Astrocyte of the spinal cord (primary cell): ENCODE results near the gene CCNB1IP1.

ENCODE experiments used
- DNase-seq: peaks from one replicate; pipeline ENCODE4 v3.0.0; 2011; ENCODE audit warnings: low read depth, low spot score
- H3K4me3 ChIP-seq: 2 replicates; pipeline ENCODE4 v1.5.1; 2011; ENCODE audit warnings: low read depth, mild to moderate bottlenecking, low read length, moderate library complexity
- in situ Hi-C: cut with HindIII; loops from 2 replicates; pipeline ENCODE4 v1.10.0; 2017; ENCODE audit warnings: low sequenced_read_pairs
- TF ChIP-seq, protein P1 (sequence below): IDR thresholded peaks from 2 replicates; pipeline ENCODE4 v1.5.1; 2012; ENCODE audit warnings: low read depth, mild to moderate bottlenecking, low read length, inconsistent platforms

CCNB1IP1 gene

GRCh38 chr14:20350282-20350681, 17.2 kb upstream of the CCNB1IP1 start:
- DNase-seq = no peak
- no peak overlapping the region for H3K4me3 ChIP-seq
- TF ChIP-seq, protein P1, sequence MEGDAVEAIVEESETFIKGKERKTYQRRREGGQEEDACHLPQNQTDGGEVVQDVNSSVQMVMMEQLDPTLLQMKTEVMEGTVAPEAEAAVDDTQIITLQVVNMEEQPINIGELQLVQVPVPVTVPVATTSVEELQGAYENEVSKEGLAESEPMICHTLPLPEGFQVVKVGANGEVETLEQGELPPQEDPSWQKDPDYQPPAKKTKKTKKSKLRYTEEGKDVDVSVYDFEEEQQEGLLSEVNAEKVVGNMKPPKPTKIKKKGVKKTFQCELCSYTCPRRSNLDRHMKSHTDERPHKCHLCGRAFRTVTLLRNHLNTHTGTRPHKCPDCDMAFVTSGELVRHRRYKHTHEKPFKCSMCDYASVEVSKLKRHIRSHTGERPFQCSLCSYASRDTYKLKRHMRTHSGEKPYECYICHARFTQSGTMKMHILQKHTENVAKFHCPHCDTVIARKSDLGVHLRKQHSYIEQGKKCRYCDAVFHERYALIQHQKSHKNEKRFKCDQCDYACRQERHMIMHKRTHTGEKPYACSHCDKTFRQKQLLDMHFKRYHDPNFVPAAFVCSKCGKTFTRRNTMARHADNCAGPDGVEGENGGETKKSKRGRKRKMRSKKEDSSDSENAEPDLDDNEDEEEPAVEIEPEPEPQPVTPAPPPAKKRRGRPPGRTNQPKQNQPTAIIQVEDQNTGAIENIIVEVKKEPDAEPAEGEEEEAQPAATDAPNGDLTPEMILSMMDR = no peak
- in situ Hi-C loops = no loop called here

GRCh38 chr14:20347747-20348146, 14.7 kb upstream of the CCNB1IP1 start:
- no peak overlapping the region for H3K4me3 ChIP-seq
- TF ChIP-seq, protein P1 = no peak
- in situ Hi-C loops = no loop called here
- no peak for DNase-seq

- in situ Hi-C loops = no loop called here
- TF ChIP-seq, protein P1 = no peak
- no peak overlapping the region for H3K4me3 ChIP-seq
- DNase-seq = no peak
Measured at GRCh38 chr14:20346713-20347112, 13.6 kb upstream of the CCNB1IP1 start.

DNA sequence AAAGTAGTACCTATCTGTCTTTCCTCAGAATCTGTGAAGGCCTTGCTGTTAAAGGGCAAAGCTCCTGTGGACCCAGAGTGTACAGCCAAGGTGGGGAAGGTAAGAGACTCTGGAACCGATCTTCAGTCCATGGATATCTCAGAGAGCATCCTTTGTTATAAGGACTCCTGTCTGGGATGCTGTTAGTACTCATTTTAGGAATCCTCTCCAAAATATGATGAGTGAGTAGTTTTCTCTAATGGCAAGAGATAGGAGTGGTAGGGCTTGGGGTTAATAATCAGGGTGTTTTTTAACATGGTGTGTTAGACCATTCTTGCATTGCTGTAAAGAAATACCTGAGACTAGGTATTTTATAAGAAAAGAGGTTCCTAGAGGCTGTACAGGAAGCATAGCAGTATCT, 12.3 kb upstream of the CCNB1IP1 start:
- TF ChIP-seq, protein P1 = no peak
- in situ Hi-C loops = no loop called here
- no peak overlapping the region for H3K4me3 ChIP-seq
- no peak for DNase-seq

- DNase-seq = no peak
- in situ Hi-C loops = no loop called here
- TF ChIP-seq, protein P1 = no peak
- peak overlapping the region; percentile 63 for H3K4me3 ChIP-seq
Measured at GRCh38 chr14:20343862-20344220, 10.8 kb upstream of the CCNB1IP1 start.

DNA sequence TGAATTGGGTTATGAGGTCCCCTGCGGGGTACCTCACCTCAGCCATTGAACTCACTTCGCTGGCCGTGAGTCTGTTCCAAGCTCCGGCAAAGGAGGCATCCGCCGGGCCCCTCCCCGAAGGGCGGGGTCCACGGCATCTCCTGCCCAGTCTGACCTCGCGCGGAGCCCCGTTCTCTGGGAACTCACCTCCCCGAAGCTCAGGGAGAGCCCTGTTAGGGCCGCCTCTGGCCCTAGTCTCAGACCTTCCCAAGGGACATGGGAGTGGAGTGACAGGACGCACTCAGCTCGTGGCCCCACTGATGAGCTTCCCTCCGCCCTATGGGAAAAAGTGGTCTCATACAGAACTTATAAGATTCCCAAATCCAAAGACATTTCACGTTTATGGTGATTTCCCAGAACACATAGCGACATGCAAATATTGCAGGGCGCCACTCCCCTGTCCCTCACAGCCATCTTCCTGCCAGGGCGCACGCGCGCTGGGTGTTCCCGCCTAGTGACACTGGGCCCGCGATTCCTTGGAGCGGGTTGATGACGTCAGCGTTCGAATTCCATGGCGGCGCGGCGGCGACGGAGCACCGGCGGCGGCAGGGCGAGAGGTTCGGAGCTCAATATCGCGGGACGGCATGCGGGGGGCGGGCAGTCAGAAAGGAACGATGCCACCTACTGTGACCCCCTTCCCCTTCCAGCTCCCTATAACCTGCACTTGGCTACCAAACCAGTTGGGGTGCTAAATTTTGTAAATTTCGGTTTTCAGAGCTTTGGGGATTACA, 10.2 kb upstream of the CCNB1IP1 start, which contains the start of gene PARP2:
TSS of gene PARP2 (plus strand) at position 544 of the 770 bp plus-strand sequence. CDS start at position 551, 7 bp downstream.
- in situ Hi-C loops = no loop called here
- peak; percentile 100 for DNase-seq
- TF ChIP-seq, protein P1 = no peak

More for the DNA sequence above, 10.2 kb upstream of the CCNB1IP1 start, which contains the start of gene PARP2:
- H3K4me3 ChIP-seq = peak within 1 kb of the TSS; percentile 63
